SH-SY5Y (cell line): ENCODE results near the gene CLIC3.

ENCODE experiments used
- GATA2 ChIP-seq: IDR thresholded peaks from 2 replicates; pipeline ENCODE4 v1.6.1; 2011; ENCODE audit warnings: mild to moderate bottlenecking, low read depth, low read length
- GATA3 ChIP-seq: IDR thresholded peaks from 2 replicates; pipeline ENCODE4 v1.6.1; 2011; ENCODE audit warnings: low read depth, mild to moderate bottlenecking, low read length, moderate library complexity

DNA sequence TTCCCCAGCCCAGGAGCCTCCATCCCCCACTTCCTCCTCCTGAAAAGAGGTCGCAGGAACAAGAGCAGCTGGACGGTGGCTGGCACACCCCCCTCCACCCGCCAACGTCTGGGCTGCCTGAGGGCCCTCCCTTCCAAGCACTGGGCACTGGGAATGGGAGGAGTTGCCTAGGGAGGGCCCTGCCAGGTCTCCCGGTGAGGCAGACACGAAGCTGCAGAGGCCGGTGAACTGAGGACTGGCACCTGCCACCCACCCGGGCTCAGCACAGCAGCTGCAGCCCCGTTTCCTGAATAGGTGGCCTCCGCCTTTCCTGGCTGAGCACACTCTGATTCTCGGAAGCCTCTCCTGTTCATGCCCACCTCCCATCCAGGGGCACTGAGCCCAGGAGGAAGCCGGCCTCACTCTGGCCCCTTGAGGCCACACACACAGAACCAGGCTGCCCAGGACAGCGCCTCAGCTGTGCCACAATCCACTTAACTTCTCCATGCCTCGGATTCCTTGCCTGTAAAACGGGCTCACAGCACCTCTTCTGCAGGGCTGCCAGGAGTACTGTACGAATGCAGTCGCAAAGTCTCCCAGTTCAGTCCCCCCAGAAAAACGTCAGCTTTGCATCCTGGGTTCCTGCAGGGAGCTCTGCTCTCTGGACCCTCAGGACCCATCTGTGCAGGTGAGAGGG is 48.3 kb upstream of the CLIC3 start:
- TF ChIP-seq GATA2 (no peak), GATA3 (no peak)
